ENCODE data around the gene TMEM200C.

- TF ChIP-seq CTCF (IDR thresholded peaks at IDR 0.05; ENCODE audit: insufficient read depth, low read length, poor library complexity, severe bottlenecking) (no peak), EZH2phosphoT487 (conservative IDR thresholded peaks at IDR 0.05; ENCODE audit: low read length) (no peak)
Observed at GRCh38 chr18:5892823-5893431, 2.4 kb downstream of the TMEM200C start.
